GM18502 (cell line): ENCODE results near the gene CHKB.
"Not testable (repeated sequence)": the region's sequence is repeated elsewhere in the genome, so short reads cannot be mapped to it uniquely, and the experiment has no call there.

Source experiments
- ATAC-seq: cut with Tn5 transposase; IDR thresholded peaks from one replicate; pipeline ENCODE4 v1.9.1; 2021; ENCODE audit warnings: mild to moderate bottlenecking; ENCODE audit not compliant: unreplicated experiment, poor library complexity

The CHKB gene

GRCh38 chr22:50612528-50613221 is 30.0 kb upstream of the CHKB start:
- ATAC-seq: no peak

GRCh38 chr22:50612168-50612527 is 29.5 kb upstream of the CHKB start:
- ATAC-seq: no peak

- no peak for ATAC-seq
Observed at GRCh38 chr22:50611341-50612060, 28.9 kb upstream of the CHKB start.

- no peak for ATAC-seq
Observed at GRCh38 chr22:50610581-50610980, 27.9 kb upstream of the CHKB start.

- no peak for ATAC-seq
Observed at GRCh38 chr22:50610041-50610451, 27.4 kb upstream of the CHKB start.

GRCh38 chr22:50609599-50609998 is 26.9 kb upstream of the CHKB start:
- no peak for ATAC-seq

GRCh38 chr22:50608996-50609395 is 26.3 kb upstream of the CHKB start:
- ATAC-seq: no peak

- not testable (repeated sequence) for ATAC-seq
Observed at GRCh38 chr22:50608058-50608840, 25.6 kb upstream of the CHKB start.

- no peak for ATAC-seq
Observed at GRCh38 chr22:50607659-50608020, 25.0 kb upstream of the CHKB start.

- ATAC-seq: no peak
Observed at GRCh38 chr22:50606946-50607658, 24.5 kb upstream of the CHKB start.

GRCh38 chr22:50606165-50606945 is 23.7 kb upstream of the CHKB start:
- no peak for ATAC-seq

- ATAC-seq: no peak
Observed at GRCh38 chr22:50605613-50606074, 23.0 kb upstream of the CHKB start.

GRCh38 chr22:50605002-50605612 is 22.5 kb upstream of the CHKB start:
- ATAC-seq: no peak

GRCh38 chr22:50604256-50605001 is 21.8 kb upstream of the CHKB start:
- no peak for ATAC-seq

- no peak for ATAC-seq
Observed at GRCh38 chr22:50603511-50604255, 21.0 kb upstream of the CHKB start.

GRCh38 chr22:50602338-50602700 is 19.7 kb upstream of the CHKB start:
- no peak for ATAC-seq

- ATAC-seq: no peak
Observed at GRCh38 chr22:50601669-50602337, 19.2 kb upstream of the CHKB start.
